DMS153 treated with DMSO at 0.1 percent for 48 hours (cell line): ENCODE measurements around the gene LRP6.

Experiments
- DNase-seq: peaks from one replicate; lab custom pipeline; 2025; ENCODE audit not compliant: unreplicated experiment; lab: John Stamatoyannopoulos, UW

The LRP6 gene

GRCh38 chr12:12216349-12217017 is 50.4 kb downstream of the LRP6 start:
- DNase-seq, result no peak

GRCh38 chr12:12214635-12215131 is 52.2 kb downstream of the LRP6 start:
- no peak for DNase-seq

- DNase-seq, result no peak
Measured at GRCh38 chr12:12214201-12214600, 52.6 kb downstream of the LRP6 start.

GRCh38 chr12:12212769-12213168 is 54.1 kb downstream of the LRP6 start:
- DNase-seq, result no peak

- DNase-seq, result no peak
Measured at GRCh38 chr12:12210983-12211382, 55.9 kb downstream of the LRP6 start.

- no peak for DNase-seq
Measured at GRCh38 chr12:12210416-12210815, 56.4 kb downstream of the LRP6 start.

- DNase-seq, result no peak
Measured at GRCh38 chr12:12209675-12210074, 57.2 kb downstream of the LRP6 start.

GRCh38 chr12:12209043-12209442 is 57.8 kb downstream of the LRP6 start:
- DNase-seq, result no peak

- DNase-seq, result no peak
Measured at GRCh38 chr12:12207746-12208145, 59.1 kb downstream of the LRP6 start.

GRCh38 chr12:12206776-12207388 is 60.0 kb downstream of the LRP6 start:
- DNase-seq, result no peak

- DNase-seq, result no peak
Measured at GRCh38 chr12:12202747-12203146, 64.1 kb downstream of the LRP6 start.

- no peak for DNase-seq
Measured at GRCh38 chr12:12202105-12202504, 64.7 kb downstream of the LRP6 start.

GRCh38 chr12:12201274-12201758 is 65.5 kb downstream of the LRP6 start:
- no peak for DNase-seq

- no peak for DNase-seq
Measured at GRCh38 chr12:12200363-12200762, 66.5 kb downstream of the LRP6 start.

GRCh38 chr12:12198124-12198523 is 68.7 kb downstream of the LRP6 start:
- no peak for DNase-seq

- no peak for DNase-seq
Measured at GRCh38 chr12:12197128-12197527, 69.7 kb downstream of the LRP6 start.

GRCh38 chr12:12195516-12195915 is 71.3 kb downstream of the LRP6 start:
- DNase-seq, result no peak

- DNase-seq, result no peak
Measured at GRCh38 chr12:12195081-12195480, 71.8 kb downstream of the LRP6 start.

GRCh38 chr12:12194206-12194605 is 72.6 kb downstream of the LRP6 start:
- no peak for DNase-seq

- no peak for DNase-seq
Measured at GRCh38 chr12:12191008-12191407, 75.8 kb downstream of the LRP6 start.

GRCh38 chr12:12190087-12190809 is 76.6 kb downstream of the LRP6 start:
- DNase-seq, result no peak

GRCh38 chr12:12185414-12185813 is 81.4 kb downstream of the LRP6 start:
- no peak for DNase-seq
